Muscle of arm (tissue), 14 donors: ENCODE measurements around the gene ECI1. TPM values are rescaled to one million over a fixed set of nuclear protein-coding genes. Genes with fewer than 3 reads are reported as not detected.

ENCODE experiments used
- DNase-seq: peaks from one replicate; pipeline ENCODE4 v3.0.0-alpha.2; 2013
- long read RNA-seq, 11 donors: transcript quantifications; one replicate each; lab custom pipeline, GENCODE V29; 2026
- polyA plus RNA-seq, 12 donors: library from polyadenylated mRNA; unstranded; fragments of 120-200 nt; gene quantifications; one replicate each; pipeline ENCODE4 v1.2.1, GENCODE V29; 2013; ENCODE audit not compliant: insufficient read length in 12 of 12

Gene ECI1, protein sequence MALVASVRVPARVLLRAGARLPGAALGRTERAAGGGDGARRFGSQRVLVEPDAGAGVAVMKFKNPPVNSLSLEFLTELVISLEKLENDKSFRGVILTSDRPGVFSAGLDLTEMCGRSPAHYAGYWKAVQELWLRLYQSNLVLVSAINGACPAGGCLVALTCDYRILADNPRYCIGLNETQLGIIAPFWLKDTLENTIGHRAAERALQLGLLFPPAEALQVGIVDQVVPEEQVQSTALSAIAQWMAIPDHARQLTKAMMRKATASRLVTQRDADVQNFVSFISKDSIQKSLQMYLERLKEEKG
- 10 to 100 TPM in 11 of 12 donors, not detected in 1; 27.7 to 56.2 (median 43.9) TPM for polyA plus RNA-seq
- long read RNA-seq, donor 1, transcript ECI1-206 (6 exons, 961 nt): minor isoform, 22 of 94 reads
- long read RNA-seq, donor 1, transcript ECI1-201 (7 exons, 1,541 nt): major isoform, 54 of 94 reads
- long read RNA-seq, donor 1, partial matches to known transcripts: 13 of 94 reads
- long read RNA-seq, donor 1, other reads (novel, unspliced or antisense): 0 of 94 reads
- long read RNA-seq, donor 2, transcript ECI1-206 (6 exons, 961 nt): minor isoform, 9 of 55 reads
- long read RNA-seq, donor 2, transcript ECI1-201 (7 exons, 1,541 nt): major isoform, 41 of 55 reads
- long read RNA-seq, donor 2, partial matches to known transcripts: 5 of 55 reads
- long read RNA-seq, donor 2, other reads (novel, unspliced or antisense): 0 of 55 reads
- long read RNA-seq, donor 3, transcript ECI1-201 (7 exons, 1,541 nt): major isoform, 17 of 21 reads
- long read RNA-seq, donor 3, partial matches to known transcripts: 0 of 21 reads
- long read RNA-seq, donor 3, other reads (novel, unspliced or antisense): 0 of 21 reads
- long read RNA-seq, donor 4, transcript ECI1-206 (6 exons, 961 nt): minor isoform, 7 of 21 reads
- long read RNA-seq, donor 4, transcript ECI1-201 (7 exons, 1,541 nt): major isoform, 12 of 21 reads
- long read RNA-seq, donor 4, partial matches to known transcripts: 0 of 21 reads
- long read RNA-seq, donor 4, other reads (novel, unspliced or antisense): 0 of 21 reads
- long read RNA-seq, donor 5, transcript ECI1-206 (6 exons, 961 nt): minor isoform, 11 of 62 reads
- long read RNA-seq, donor 5, transcript ECI1-201 (7 exons, 1,541 nt): major isoform, 51 of 62 reads
- long read RNA-seq, donor 5, partial matches to known transcripts: 0 of 62 reads
- long read RNA-seq, donor 5, other reads (novel, unspliced or antisense): 0 of 62 reads
- long read RNA-seq, donor 6, transcript ECI1-206 (6 exons, 961 nt): minor isoform, 7 of 32 reads
- long read RNA-seq, donor 6, transcript ECI1-201 (7 exons, 1,541 nt): major isoform, 17 of 32 reads
- long read RNA-seq, donor 6, partial matches to known transcripts: 6 of 32 reads
- long read RNA-seq, donor 6, other reads (novel, unspliced or antisense): 0 of 32 reads
- long read RNA-seq, donor 7, transcript ECI1-206 (6 exons, 961 nt): minor isoform, 9 of 24 reads
- long read RNA-seq, donor 7, transcript ECI1-201 (7 exons, 1,541 nt): major isoform, 15 of 24 reads
- long read RNA-seq, donor 7, partial matches to known transcripts: 0 of 24 reads
- long read RNA-seq, donor 7, other reads (novel, unspliced or antisense): 0 of 24 reads
- long read RNA-seq, donor 8, transcript ECI1-206 (6 exons, 961 nt): minor isoform, 11 of 58 reads
- long read RNA-seq, donor 8, transcript ECI1-201 (7 exons, 1,541 nt): major isoform, 45 of 58 reads
- long read RNA-seq, donor 8, partial matches to known transcripts: 0 of 58 reads
- long read RNA-seq, donor 8, other reads (novel, unspliced or antisense): 0 of 58 reads
- long read RNA-seq, donor 9, transcript ECI1-201 (7 exons, 1,541 nt): major isoform, 16 of 19 reads
- long read RNA-seq, donor 9, partial matches to known transcripts: 0 of 19 reads
- long read RNA-seq, donor 9, other reads (novel, unspliced or antisense): 0 of 19 reads
- long read RNA-seq, donor 10, transcript ECI1-201 (7 exons, 1,541 nt): major isoform, 41 of 61 reads
- long read RNA-seq, donor 10, transcript ECI1-206 (6 exons, 961 nt): minor isoform, 13 of 61 reads
- long read RNA-seq, donor 10, partial matches to known transcripts: 5 of 61 reads
- long read RNA-seq, donor 10, other reads (novel, unspliced or antisense): 0 of 61 reads
- long read RNA-seq, donor 11, transcript ECI1-206 (6 exons, 961 nt): minor isoform, 11 of 51 reads
- long read RNA-seq, donor 11, transcript ECI1-201 (7 exons, 1,541 nt): major isoform, 39 of 51 reads
- long read RNA-seq, donor 11, partial matches to known transcripts: 0 of 51 reads
- long read RNA-seq, donor 11, other reads (novel, unspliced or antisense): 0 of 51 reads

DNA sequence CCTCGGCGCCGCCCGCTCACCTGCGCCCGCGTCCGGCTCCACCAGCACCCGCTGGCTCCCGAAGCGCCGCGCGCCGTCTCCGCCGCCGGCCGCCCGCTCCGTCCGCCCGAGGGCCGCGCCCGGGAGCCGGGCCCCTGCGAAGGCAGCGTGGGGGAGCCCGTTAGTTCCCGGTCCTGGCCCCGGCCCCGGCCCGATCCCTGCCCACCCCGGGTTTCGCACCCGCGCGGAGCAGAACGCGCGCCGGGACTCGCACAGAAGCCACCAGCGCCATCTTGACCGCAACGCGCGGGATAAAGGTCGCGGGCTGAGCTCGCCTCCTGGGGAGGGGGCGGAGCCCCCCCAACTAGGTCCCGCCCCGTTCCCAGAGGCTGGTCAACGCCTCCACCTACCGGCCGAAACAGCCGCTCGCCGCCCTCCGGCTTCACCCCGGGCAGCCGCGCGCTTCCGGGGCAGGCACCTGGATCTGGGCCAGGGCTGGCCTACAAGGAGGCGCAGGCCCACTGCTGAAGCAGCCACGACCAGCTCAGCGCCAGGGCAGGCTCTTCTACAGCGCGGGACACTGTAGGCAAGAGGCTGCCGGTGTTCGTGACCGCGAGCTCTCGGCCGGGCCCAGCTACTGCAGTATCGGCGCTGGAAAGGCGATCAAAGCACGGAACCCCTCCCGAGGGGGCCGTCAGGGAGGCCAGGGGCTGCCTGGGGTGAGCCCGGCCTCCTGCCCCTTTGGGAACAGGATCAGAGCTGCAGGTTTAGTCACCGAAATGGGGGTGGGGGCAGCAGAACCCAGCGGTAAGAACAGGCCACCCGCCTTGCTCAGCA is at the start of gene ECI1:
Gene ECI1, minus strand, starts transcription at position 292 of the 816 bp plus-strand sequence. Its CDS starts 21 bp downstream, at position 271.
- peak; percentile 92 for DNase-seq

DNA sequence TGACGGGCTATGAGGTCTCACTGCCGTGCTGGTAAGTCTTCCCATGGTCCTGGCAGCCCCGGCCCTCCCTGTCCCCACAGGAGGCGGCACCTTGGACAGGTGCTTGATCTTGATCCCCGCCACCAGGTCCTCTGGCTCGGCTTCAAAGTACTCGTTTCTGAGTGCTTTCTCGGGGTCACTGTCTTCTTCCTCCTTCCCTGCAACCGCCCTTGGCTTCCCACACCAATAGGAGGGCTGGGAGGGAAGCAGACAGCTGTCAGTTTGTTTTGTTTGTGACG is 48.5 kb upstream of the ECI1 start:
- no peak for DNase-seq

DNA sequence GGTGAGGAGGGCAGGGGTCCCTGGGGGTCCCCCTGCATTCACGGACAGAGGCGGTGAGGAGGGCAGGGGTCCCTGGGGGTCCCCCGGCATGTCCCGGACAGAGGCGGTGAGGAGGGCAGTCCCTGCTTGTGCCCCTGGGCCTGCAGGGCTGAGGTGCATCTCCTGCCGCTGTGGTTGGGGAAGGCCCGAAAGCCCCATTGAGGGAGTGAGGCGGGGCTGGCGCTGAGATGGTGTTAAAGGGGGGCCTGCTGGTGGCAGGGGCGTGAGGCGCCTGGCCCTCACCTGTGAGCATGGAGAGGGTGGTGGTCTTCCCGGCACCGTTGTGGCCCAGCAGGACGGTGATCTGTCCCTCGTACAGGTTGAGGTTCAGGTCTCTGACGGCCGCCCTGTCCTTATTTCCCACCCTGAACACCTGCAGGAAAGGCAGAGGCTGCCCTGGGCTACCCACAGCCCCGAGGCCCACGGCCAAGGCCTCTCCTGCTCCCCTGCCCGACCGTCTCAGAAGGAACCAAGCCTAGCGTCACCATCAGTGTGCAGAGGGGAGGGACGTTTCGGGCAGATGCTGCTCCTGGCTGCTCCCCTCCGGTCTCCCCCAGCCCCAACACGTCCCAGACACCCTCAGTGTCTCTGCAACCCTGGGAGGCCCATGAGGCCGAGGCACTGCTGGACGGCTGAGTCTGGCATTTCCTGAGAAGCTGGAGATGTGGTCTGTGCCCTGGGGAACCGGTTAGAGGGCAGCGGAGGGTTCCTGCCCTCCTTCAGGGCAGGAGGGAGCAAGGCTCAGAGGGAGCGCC is 47.9 kb upstream of the ECI1 start:
- DNase-seq: no peak

DNA sequence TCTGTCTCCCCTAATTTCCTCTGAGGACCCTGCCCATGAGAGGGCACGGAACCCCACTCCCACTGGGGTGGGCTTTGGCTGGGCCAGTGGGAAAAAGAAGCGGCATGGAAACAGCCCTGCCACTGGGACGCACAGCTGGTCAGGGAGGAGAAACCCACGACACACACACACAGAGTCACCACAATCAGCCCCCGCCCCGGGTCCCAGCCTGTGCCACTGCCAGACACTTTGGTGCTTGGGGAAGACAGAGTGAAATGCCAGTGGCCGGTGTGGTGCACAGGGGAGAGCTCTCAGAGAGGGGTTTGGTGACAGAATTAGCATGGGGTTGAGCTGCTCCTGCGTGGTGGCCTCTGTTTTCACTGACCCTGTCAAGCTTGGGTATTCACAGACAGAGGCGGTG is 47.2 kb upstream of the ECI1 start:
- DNase-seq: no peak

DNA sequence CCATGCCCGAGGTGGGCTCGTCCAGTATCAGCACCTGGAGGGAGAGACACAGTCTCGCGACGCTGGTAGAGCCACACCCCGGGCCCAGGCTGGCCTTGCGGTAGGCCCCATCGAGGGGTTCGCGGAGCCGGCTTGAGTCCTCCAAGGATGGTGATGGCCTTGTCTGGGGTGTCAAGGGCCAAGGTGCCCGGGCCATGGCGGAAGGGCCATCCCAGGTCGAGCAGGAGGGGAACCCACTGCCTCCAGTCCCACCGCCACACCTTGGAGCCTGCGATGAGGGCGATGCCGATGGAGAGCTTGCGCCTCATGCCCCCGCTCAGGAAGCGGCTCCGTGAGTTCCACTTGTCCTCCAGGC is 46.1 kb upstream of the ECI1 start:
- DNase-seq: no peak

DNA sequence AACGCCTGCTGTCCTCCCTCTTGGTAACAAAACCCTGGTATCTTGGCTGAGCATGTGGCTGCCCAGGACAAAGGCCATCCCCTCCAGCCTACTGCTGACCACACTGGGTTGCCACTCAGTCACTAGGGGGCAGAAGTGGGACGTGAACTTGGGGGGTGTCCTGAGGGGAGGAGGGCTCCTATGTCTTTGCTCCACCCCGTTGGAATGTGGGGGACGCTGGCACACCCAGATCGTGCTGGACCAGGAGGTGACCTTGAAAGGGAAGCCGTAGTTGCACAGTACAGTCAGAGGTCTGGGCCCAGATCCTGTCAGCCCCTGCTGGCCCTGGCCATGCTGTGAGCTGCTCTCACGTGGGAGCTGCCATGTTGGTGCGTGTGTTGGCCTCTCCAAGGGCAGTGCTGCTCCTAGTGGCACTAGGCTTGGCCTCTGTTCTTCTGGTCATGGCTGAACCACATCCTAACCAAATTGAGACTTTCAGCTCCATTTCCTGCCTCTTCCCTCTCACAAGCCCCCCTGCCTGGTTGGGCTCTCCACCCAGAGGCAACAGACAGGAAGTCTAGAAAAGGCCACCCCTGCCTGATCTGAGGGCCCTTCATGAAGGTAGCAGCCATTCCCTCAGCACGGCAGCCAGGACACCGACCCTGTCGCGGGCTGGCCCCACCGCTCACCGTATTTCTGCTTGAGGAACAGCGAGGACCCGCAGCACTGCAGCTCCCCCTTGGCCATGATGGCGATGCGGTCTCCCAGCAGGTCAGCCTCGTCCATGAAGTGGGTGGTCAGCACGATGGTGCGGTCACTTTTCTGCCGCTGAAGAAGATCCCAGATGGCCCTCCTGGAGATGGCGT is 45.5 kb upstream of the ECI1 start:
- no peak for DNase-seq

DNA sequence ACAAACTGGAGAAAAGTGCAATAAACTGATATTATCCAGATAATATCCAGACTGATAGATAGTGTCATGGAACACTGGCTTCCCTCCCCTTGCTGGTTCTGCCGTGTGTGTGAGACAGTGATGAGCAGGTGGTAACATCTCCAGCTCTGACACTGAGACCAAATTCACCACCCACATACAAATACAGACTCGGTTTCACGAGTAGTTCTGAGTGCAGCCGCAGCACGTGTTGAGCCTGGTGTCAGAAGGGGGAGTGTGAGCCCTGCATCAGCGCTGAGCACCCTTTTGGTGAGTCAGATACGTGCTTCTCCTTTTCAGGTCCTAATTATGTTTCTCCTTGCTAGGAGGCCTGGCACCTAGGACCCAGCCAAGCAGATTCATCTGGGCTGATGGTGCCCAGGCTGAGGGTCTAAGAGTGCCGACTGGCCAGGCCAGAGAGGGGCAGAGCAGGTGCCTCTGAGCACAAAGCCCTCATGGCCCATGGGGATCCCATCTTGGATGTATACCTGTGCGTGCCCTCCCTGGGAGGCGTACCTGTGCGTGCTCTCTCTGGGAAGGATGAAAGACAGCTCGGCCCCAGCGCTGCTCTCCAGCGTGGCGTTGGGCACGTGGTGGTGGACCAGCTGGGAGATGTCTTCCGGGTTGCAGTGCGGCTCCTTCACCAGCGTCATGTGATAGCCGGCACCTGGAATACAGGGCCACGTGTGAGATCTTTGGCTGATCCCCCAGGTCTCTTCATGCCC is 43.8 kb upstream of the ECI1 start:
- no peak for DNase-seq

DNA sequence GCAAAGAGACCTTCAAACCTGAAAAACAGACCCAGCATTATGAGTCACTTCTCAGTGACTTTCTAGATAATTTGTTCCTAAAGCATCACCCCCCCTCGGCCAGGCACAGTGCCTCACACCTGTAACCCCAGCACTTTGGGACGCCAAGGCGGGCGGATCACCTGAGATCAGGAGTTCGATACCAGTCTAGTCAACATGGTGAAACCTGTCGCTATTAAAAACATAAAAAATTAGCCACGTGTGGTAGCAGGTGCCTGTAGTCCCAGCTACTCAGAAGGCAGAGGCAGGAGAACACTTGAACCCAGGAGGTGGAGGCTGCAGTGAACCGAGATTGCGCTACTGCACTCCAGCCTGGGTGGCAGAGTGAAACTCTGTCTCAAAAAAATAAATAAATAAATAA is 40.8 kb upstream of the ECI1 start:
- DNase-seq: no peak

DNA sequence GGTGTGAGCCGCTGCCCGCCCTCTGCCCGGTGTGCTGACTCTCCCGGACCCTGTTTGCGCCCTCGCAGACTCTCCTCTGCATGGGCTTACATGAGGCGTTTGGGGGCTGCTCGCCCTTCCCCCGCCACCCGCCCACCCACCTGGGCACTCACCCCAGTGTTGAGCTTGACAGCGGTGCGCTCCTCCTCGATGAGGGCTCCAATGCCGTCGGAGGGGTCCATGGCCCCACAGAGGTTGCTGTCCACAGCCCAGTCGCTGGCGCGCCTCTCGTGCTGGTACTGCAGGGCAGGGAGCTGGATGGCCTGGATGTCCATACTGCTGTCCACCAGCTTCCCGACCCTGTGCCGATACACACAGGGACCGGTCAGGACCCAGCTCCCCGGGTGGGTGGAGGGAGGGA is 37.9 kb upstream of the ECI1 start:
- DNase-seq: no peak

DNA sequence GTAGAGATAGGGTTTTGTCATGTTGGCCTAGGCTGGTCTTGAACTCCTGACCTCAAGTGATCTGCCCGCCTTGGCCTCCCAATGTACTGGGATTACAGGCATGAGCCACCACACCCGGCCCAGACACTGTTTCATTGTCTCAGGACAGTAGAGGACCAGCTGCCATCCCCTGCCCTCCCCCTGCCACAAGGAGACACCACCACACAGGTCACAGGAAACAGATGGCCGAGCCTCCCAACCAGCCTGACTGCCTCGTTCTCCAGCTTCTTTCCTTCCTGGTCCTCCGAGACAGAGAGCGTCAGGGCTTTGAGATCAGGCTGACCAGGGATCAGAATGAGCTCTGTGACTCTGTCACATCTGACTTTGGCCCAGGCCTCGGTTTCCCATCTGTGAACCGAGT is 37.3 kb upstream of the ECI1 start:
- DNase-seq: no peak

DNA sequence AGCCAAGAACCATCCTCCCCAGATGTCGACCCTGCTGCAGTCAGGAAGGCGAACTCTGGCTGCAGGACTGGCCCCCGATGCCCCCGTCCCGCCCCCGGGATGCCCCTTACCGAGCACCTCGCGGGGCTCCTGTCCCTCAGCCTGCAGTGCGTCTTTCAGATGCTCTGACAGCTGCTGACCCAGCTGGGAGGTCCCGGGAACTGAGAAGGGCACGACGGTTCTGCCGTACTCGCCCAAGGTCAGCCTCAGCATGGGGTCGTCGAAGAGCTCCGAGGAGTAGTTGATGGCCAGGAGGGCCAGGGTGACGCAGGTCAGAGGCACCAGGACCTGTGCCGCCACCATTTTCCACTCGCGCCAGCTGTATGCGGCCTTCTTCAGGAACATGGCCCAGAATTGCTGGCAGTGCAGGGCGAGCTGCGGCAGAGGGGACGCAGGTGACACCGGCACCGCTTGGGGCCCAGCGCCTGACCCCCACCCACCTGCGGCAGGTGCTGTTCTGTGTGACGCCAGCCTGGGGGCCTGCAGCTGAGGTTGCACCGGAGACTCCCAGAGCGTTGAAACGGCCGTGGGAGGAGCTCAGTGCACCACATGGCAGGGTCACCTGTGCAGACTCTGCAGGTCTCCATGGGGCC is 36.6 kb upstream of the ECI1 start:
- DNase-seq: no peak

DNA sequence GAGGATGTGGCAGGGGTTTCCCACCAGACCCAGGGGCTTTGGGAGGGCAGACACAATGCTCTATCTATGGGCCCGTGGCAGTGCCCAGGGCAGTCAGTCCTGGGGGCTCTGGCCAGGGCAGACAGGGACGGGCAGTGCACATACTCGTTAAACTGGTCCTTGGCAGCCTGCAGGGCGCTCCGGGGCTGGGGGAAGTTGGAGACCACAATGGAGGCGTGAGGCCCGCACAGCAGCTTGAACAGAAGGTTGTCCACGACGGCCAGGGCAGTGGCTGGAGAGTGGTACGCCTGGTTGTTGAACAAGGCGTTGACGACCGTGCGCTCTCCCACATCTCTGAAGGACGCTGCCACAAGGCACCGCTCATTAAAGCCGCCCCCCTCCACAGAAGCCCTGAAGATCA is 35.2 kb upstream of the ECI1 start:
- no peak for DNase-seq

DNA sequence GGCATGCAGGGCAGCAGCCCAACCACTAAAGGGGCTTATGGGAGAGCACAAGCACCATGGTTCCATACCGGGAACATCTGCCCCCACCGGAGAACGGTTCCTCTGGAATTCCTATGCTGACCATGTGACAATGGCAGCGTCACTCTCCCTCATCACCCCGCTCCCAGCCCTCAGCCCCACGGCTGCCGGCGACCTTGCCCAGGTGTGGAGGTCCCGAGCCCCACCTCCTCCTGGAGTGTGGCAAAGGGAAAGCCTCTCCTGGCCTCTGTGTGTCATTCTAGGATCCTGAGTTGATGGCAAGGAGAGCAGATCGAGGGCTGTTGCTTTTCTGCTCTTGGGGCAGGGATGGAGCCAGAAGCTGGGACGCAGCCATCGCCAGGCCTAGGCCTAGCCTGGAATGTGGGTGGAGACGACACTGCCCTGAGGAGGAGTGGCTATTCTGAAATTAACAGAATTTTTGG is 34.4 kb upstream of the ECI1 start:
- no peak for DNase-seq

DNA sequence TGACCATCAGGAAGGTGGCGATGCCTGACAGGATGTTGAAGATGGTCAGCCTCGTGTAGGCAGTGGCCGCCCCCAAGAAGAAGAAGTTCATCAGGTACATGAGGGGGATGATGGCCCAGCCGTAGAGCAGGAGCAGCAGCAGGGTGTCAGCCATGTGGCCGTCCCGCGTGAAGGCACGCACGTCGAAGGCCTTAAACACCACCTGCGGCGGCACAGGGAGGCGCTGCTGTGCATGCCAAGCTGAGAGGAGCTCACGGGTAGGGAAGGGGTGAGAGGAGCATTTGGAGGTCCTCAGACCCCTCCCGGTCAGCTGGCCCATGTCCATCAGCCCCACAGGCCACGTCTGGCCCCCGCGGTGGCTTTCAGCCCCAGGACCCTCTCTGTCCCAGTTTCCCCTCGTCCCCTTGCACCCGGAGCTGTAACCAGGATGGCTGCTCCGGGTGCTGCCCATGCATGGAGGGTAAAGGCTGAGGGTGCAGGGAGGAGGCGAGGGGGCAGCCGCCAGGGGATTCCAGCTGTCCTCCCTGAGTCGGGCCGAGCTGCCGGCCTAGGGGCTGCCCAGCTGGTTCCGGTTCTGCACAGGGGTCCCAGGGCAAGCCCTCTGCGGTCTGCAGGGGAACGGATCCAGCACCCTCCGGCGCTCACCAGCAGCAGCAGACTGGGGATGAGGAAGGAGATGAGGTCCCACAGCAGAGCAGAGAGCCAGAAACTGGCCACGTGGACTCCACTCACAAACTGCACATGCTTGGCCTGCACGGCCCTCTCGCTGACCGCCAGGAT is 33.6 kb upstream of the ECI1 start:
- DNase-seq: no peak
